Trophoblast cell (in vitro differentiated cells and primary cell): ENCODE measurements around the gene SERGEF.

Experiments used
- DNase-seq, 2 donors: peaks; one replicate each; pipeline ENCODE4 v3.0.0-alpha.2; 2016
- H2AFZ ChIP-seq: 2 replicates; pipeline ENCODE4 v1.6.1; 2013; ENCODE audit warnings: low read length, moderate library complexity, mild to moderate bottlenecking; ENCODE audit not compliant: insufficient read depth, poor library complexity
- H2AK5ac ChIP-seq: 2 replicates; pipeline ENCODE4 v1.6.1; 2013; ENCODE audit warnings: mild to moderate bottlenecking, low read length
- H2BK120ac ChIP-seq: 2 replicates; pipeline ENCODE4 v1.6.1; 2013; ENCODE audit warnings: low read length, mild to moderate bottlenecking, moderate library complexity; ENCODE audit not compliant: insufficient read depth, poor library complexity
- H2BK12ac ChIP-seq: 2 replicates; pipeline ENCODE4 v1.6.1; 2013; ENCODE audit warnings: mild to moderate bottlenecking, low read length, moderate library complexity
- H2BK5ac ChIP-seq: 2 replicates; pipeline ENCODE4 v1.6.1; 2013; ENCODE audit warnings: low read length, low read depth, moderate library complexity, mild to moderate bottlenecking; ENCODE audit not compliant: poor library complexity
- H3K14ac ChIP-seq: 2 replicates; pipeline ENCODE4 v1.6.1; 2013; ENCODE audit warnings: mild to moderate bottlenecking, low read length
- H3K18ac ChIP-seq: 2 replicates; pipeline ENCODE4 v1.6.1; 2013; ENCODE audit warnings: mild to moderate bottlenecking, low read length
- H3K23ac ChIP-seq: 2 replicates; pipeline ENCODE4 v1.6.1; 2013; ENCODE audit warnings: low read length
- H3K27ac ChIP-seq: 2 replicates; pipeline ENCODE4 v1.5.1; 2013; ENCODE audit warnings: low read depth, mild to moderate bottlenecking, inconsistent platforms, low read length, moderate library complexity
- H3K27me3 ChIP-seq: 2 replicates; pipeline ENCODE4 v1.6.1; 2013; ENCODE audit warnings: inconsistent platforms, mild to moderate bottlenecking, low read length, moderate library complexity; ENCODE audit not compliant: insufficient read depth
- H3K36me3 ChIP-seq, 2 experiments: 1 replicate in 1 of 2; 2 replicates in 1 of 2; pipeline ENCODE4 v1.6.1; 2013; ENCODE audit warnings: low read length in 2 of 2, mild to moderate bottlenecking in 2 of 2, moderate library complexity in 1 of 2; ENCODE audit not compliant: insufficient read depth in 2 of 2, control insufficient read depth in 1 of 2
- H3K4ac ChIP-seq: 2 replicates; pipeline ENCODE4 v1.6.1; 2013; ENCODE audit warnings: low read depth, mild to moderate bottlenecking, low read length, moderate library complexity
- H3K4me1 ChIP-seq, 2 experiments: 1 replicate in 1 of 2; 2 replicates in 1 of 2; pipeline ENCODE4 v1.6.1; 2013; ENCODE audit warnings: low read length in 2 of 2, mild to moderate bottlenecking in 2 of 2, moderate library complexity in 1 of 2; ENCODE audit not compliant: insufficient read depth in 2 of 2, control insufficient read depth in 1 of 2
- H3K4me2 ChIP-seq: 2 replicates; pipeline ENCODE4 v1.6.1; 2013; ENCODE audit warnings: inconsistent platforms, mild to moderate bottlenecking, low read length, moderate library complexity
- H3K4me3 ChIP-seq: 2 replicates; pipeline ENCODE4 v1.5.1; 2013; ENCODE audit warnings: mild to moderate bottlenecking, low read depth, low read length, inconsistent platforms
- H3K79me1 ChIP-seq: one replicate; pipeline ENCODE4 v1.6.1; 2013; ENCODE audit warnings: low read length
- H3K79me2 ChIP-seq: 2 replicates; pipeline ENCODE4 v1.6.1; 2013; ENCODE audit warnings: low read length, mild to moderate bottlenecking; ENCODE audit not compliant: control insufficient read depth, insufficient read depth, poor library complexity
- H3K9ac ChIP-seq: 2 replicates; pipeline ENCODE4 v1.6.1; 2013; ENCODE audit warnings: mild to moderate bottlenecking, low read length
- H3K9me3 ChIP-seq: 2 replicates; pipeline ENCODE4 v1.6.1; 2013; ENCODE audit warnings: low read depth, mild to moderate bottlenecking, control low read depth, inconsistent platforms, low read length; ENCODE audit not compliant: insufficient read depth
- H4K12ac ChIP-seq: 2 replicates; pipeline ENCODE4 v1.6.1; 2013; ENCODE audit warnings: low read depth, mild to moderate bottlenecking, low read length, moderate library complexity
- H4K8ac ChIP-seq: 2 replicates; pipeline ENCODE4 v1.6.1; 2013; ENCODE audit warnings: low read depth, mild to moderate bottlenecking, low read length, moderate library complexity
- H4K91ac ChIP-seq: one replicate; pipeline ENCODE4 v1.6.1; 2013; ENCODE audit warnings: low read depth, mild to moderate bottlenecking, low read length, moderate library complexity
- WGBS: extraction: QIAGEN DNeasy Blood & Tissue Kit; methylation state at CpG from one replicate; pipeline ENCODE4 v1.1.7; 2013; ENCODE audit warnings: missing lambda C conversion rate; ENCODE audit not compliant: insufficient read length, insufficient coverage; ENCODE audit errors: extremely low coverage; 5-methylcytosine and 5-hydroxymethylcytosine counted together

Gene SERGEF

GRCh38 chr11:17742019-17742418, 270.8 kb downstream of the SERGEF start:
- peaks cover 7% of the 10 kb centered on the region for H3K27me3 ChIP-seq
- no peaks in the 10 kb centered on the region for H3K79me2 ChIP-seq
- H2AFZ ChIP-seq: no peak overlapping the region
- H2AK5ac ChIP-seq: no peak overlapping the region
- DNase-seq: no peak
- no peak overlapping the region for H3K14ac ChIP-seq
- no peak overlapping the region for H4K91ac ChIP-seq
- no peak overlapping the region for H2BK5ac ChIP-seq
- no peak overlapping the region for H3K23ac ChIP-seq
- no peak overlapping the region for H4K8ac ChIP-seq
- H3K79me1 ChIP-seq: no peaks in the 10 kb centered on the region
- H3K18ac ChIP-seq: no peak overlapping the region
- no peak overlapping the region for H2BK12ac ChIP-seq
- H3K4me3 ChIP-seq: no peak overlapping the region
- H3K4me1 ChIP-seq: no peaks in the 10 kb centered on the region
- no peak overlapping the region for H3K27ac ChIP-seq
- no peak overlapping the region for H3K9ac ChIP-seq
- peaks cover 5% of the 10 kb centered on the region for H3K9me3 ChIP-seq
- no CpG with 5 or more reads among the region's 5 CpGs for WGBS
- no peak overlapping the region for H3K4me2 ChIP-seq
- H2BK120ac ChIP-seq: no peak overlapping the region
- H3K4ac ChIP-seq: no peak overlapping the region
- no peak overlapping the region for H4K12ac ChIP-seq
- H3K36me3 ChIP-seq: no peaks in the 10 kb centered on the region

DNA sequence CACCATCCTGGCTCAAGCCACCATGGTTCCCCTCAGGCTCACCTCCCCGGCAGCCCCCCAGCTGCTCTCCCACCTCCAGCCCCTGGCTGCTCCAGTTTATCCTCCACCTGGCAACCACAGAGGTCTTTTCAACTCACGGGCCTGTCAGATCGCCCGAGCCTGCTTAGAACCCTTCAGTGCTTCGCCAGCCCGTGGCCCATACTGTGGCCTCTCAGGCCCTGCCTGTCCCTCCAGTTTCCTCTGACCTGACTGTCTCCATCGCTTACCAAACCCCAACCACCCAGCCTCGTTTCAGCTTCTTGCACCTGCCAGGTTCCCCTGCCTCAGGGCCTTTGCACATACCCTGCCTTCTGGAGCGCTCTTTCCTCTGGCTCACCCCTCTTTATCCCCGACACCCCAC, 271.4 kb downstream of the SERGEF start:
- Histone ChIP-seq H4K12ac (no peak overlapping the region), H2BK12ac (no peak overlapping the region), H2BK120ac (no peak overlapping the region), H3K14ac (no peak overlapping the region), H3K27ac (no peak overlapping the region), H3K9me3 (peaks cover 6% of the 10 kb centered on the region), H2AK5ac (no peak overlapping the region), H3K4me1 (no peaks in the 10 kb centered on the region), H3K23ac (no peak overlapping the region), H3K27me3 (peaks cover 11% of the 10 kb centered on the region), H3K18ac (no peak overlapping the region), H3K36me3 (no peaks in the 10 kb centered on the region), H3K4me2 (no peak overlapping the region), H2AFZ (no peak overlapping the region), H3K79me1 (no peaks in the 10 kb centered on the region), H4K8ac (no peak overlapping the region), H2BK5ac (no peak overlapping the region), H4K91ac (no peak overlapping the region), H3K79me2 (no peaks in the 10 kb centered on the region), H3K9ac (no peak overlapping the region), H3K4me3 (no peak overlapping the region), H3K4ac (no peak overlapping the region)
- WGBS: no CpG with 5 or more reads among the region's 10 CpGs
- no peak for DNase-seq

DNA sequence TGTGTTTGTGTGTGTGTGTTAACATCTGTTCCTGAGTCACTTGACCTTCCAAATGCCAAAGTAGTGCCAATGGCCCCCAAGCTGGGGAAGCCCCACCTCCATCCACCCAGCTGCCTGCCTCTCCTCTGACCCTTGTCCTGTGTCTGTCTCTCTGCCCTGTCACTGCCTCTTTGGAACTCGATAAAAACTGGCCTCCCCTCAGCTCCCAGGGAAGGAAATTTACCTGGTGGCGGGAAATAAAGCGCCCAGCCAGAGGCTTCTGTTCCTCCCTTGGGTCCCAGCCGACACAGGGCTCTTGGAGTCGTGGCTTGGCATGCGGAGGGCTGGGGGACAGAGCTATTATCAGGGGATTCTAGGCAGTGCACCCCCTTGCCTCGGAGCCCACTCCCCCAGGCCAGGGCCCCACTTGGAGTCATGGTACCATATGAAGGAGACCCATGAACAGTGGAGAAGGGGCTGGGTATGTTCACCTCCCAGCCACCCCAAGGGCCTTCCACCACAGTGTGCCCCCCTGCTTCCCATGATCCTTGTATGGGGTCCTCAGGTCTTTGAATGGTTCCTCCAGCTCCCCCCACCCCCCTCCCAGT, 272.1 kb downstream of the SERGEF start:
- H4K8ac ChIP-seq: no peak overlapping the region
- H4K12ac ChIP-seq: no peak overlapping the region
- H2BK120ac ChIP-seq: no peak overlapping the region
- H3K14ac ChIP-seq: no peak overlapping the region
- H3K9ac ChIP-seq: no peak overlapping the region
- no peak overlapping the region for H2BK5ac ChIP-seq
- H3K36me3 ChIP-seq: no peaks in the 10 kb centered on the region
- H4K91ac ChIP-seq: no peak overlapping the region
- H3K23ac ChIP-seq: no peak overlapping the region
- H2AFZ ChIP-seq: no peak overlapping the region
- peaks cover 13% of the 10 kb centered on the region for H3K9me3 ChIP-seq
- H3K4me3 ChIP-seq: no peak overlapping the region
- H3K4me2 ChIP-seq: no peak overlapping the region
- peaks cover 19% of the 10 kb centered on the region for H3K27me3 ChIP-seq
- H3K79me1 ChIP-seq: no peaks in the 10 kb centered on the region
- no peak overlapping the region for H3K18ac ChIP-seq
- no peak overlapping the region for H3K27ac ChIP-seq
- H3K4me1 ChIP-seq: peaks cover 0 to 3% of the 10 kb centered on the region in 2 experiments
- no peaks in the 10 kb centered on the region for H3K79me2 ChIP-seq
- DNase-seq: no peak
- H2AK5ac ChIP-seq: no peak overlapping the region
- no peak overlapping the region for H3K4ac ChIP-seq
- no peak overlapping the region for H2BK12ac ChIP-seq
- no CpG with 5 or more reads among the region's 7 CpGs for WGBS

GRCh38 chr11:17739945-17740338, 272.9 kb downstream of the SERGEF start:
- no peak overlapping the region for H2BK5ac ChIP-seq
- H3K18ac ChIP-seq: no peak overlapping the region
- no peak overlapping the region for H4K8ac ChIP-seq
- H3K27ac ChIP-seq: no peak overlapping the region
- no peak overlapping the region for H2AK5ac ChIP-seq
- H2AFZ ChIP-seq: no peak overlapping the region
- no peak overlapping the region for H4K91ac ChIP-seq
- H4K12ac ChIP-seq: no peak overlapping the region
- WGBS: no CpG with 5 or more reads among the region's 6 CpGs
- no peaks in the 10 kb centered on the region for H3K36me3 ChIP-seq
- no peak overlapping the region for H3K14ac ChIP-seq
- no peak overlapping the region for H3K9ac ChIP-seq
- no peak overlapping the region for H3K4me3 ChIP-seq
- peaks cover 15% of the 10 kb centered on the region for H3K9me3 ChIP-seq
- no peaks in the 10 kb centered on the region for H3K79me1 ChIP-seq
- H3K4me2 ChIP-seq: no peak overlapping the region
- H2BK120ac ChIP-seq: no peak overlapping the region
- H3K23ac ChIP-seq: no peak overlapping the region
- peaks cover 3 to 6% of the 10 kb centered on the region in 2 experiments for H3K4me1 ChIP-seq
- no peak overlapping the region for H3K4ac ChIP-seq
- H3K79me2 ChIP-seq: no peaks in the 10 kb centered on the region
- H2BK12ac ChIP-seq: no peak overlapping the region
- peaks cover 24% of the 10 kb centered on the region for H3K27me3 ChIP-seq
- no peak for DNase-seq
